GM19023 (cell line): ENCODE results near the gene PDZD2.
"Not testable (repeated sequence)": the region's sequence is repeated elsewhere in the genome, so short reads cannot be mapped to it uniquely, and the experiment has no call there.

Experiments used
- ATAC-seq: cut with Tn5 transposase; IDR thresholded peaks from one replicate; pipeline ENCODE4 v1.9.1; 2021; ENCODE audit warnings: mild to moderate bottlenecking, moderate library complexity; ENCODE audit not compliant: unreplicated experiment

Gene PDZD2

DNA sequence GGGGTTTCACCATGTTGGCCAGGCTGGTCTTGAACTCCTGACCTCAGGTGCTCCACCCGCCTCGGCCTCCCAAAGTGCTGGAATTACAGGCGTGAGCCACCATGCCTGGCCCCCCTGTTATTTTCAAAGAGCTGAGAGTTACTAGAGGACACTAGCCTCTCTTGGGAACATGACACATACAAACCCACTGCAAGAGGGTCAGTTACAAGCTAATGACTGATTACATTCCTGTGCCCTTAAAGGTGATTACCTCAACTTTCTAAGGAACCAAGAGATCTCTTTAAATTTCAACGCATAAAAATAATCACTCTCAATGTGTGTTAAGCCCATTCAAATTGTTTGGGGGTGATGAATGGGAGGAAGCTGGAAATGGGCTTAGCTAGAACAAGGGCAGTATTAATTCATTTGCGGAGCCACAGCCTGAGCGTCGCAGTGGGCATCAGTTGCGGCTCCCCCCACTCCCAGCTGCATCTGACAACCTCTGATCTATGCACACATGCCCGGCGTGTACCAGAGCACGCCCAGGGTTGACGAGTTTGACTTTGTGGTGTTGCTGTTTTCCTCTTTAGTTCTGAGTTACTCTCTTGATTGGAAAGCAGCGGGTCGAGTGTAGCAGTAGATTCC lies 388.3 kb downstream of the PDZD2 start:
- ATAC-seq, result no peak

DNA sequence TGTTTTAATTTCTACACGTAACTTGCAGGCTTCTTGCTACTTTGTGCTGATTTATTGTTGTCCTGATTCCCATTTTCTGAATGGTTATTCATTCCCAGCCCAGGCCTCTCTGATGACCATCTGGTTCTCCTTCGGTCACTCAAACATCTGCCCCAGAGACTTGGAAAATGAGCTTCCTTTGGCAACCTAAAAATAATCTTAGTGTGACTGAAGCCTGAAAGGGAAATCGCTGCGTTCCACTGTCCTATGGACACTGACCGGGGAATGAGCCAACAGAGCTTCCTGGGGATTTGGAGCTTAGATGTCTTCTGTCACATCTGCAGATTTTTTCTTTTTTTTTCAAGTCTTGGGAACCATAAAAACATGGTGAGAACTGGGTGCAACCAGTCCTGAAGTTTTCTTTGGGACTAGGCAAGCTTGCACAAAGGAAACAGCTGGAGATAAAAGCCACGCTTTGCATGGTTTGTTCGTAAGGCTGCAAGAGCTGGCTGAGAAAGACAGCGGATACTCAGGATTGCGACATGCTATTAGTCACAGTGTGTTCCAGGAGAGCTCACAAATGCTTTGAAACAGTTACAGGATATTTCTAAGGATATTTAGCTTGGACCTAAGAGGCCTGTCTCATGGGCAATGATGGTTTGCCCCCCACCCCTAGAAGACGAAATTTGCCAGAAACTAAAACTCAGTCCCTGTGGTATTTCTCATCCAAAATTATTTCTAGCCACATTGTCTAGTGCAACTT lies 389.0 kb downstream of the PDZD2 start:
- ATAC-seq, result no peak

DNA sequence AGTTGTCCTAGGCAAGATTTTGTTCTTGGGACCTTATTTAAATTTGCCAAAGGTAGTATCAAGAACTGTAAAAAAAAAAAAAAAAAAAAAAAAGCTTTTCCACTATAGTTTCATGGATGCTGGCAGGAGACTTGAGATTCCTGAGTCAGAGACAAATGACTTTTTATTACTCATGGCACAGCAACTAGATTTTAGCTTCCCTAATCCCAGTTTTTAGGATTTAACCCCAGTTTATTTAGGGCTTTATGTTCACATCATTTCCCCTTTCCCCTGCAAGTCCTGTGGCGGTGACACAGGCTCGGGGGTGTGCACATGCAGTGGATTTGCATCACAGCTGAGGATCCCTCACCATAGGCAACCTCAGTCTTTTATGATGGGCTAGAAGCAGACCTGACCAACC lies 390.3 kb downstream of the PDZD2 start:
- no peak for ATAC-seq

DNA sequence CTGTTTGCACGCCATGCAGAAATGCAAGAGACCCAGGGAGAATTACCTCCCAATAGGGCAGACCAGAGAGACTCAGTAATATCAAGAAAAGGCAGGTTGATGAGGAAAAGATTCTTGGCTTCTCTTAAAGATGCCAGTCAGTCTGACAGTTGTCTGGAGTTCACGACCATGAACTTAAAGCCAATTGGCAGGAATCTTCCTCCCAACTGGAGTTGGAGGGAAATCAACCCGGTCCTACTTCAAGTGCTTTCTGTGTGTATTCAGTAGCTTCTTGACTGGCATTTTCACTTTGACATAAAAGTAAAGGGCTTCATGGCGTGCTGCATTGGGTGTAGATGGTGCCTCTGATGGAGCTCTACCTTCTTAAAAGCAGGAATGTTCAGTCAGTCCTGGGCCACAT lies 390.9 kb downstream of the PDZD2 start:
- ATAC-seq, result no peak

DNA sequence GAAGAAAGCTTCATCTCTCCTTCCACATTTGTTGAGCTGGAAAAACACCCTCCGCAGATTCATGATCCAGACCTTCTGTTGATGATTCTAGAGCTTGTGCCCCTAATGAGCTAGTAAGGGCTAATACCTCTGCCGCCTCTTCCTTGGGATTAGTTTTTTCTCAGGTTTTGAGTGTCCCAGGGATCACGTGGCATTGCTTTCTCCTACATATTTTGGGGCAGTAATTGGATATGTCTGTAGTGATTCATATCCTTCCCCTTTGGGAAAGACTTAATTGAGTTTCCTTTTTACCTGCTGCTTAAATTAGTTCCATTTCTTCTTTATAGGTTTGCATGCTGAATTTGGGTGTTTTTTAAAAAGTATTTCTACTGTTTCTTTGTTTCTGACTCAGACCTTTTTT lies 391.3 kb downstream of the PDZD2 start:
- ATAC-seq, result no peak

DNA sequence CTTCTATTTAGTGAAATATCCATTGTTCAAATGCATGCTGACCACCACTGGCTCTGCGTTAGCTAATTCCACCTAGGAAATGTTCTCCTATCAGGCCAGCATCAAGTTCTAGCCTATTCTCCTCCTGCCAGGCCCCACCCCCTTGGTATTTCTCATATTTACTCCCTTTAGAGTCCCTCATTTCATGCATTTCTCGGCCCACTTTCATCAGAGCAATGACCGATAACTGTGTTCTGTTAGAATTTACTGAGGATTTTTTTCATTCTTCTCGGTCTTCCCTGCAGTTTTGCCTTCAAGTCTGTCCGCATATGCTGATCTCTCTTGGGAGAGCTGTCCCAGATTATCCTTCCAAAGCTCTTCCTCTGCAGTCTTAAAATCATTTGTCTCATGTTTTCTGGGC lies 391.8 kb downstream of the PDZD2 start:
- no peak for ATAC-seq

DNA sequence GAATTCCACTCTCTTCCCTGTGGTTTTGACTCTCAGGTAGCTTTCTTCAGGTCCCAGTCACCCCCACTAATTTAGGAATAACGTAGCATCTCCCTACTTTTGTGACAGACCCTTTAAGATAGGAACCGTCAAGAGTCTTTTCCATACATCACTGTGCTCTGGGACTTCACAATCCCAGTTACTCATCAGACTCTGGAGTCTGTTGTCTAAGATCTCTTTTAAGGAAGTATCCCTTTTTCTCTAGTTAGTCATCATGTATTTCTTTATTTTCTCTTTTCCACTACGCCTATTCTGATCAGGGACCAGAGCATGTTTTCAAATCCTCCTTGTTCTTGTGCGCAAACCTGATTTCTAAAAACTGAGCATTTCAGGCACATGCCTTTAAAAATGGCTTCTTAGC lies 392.2 kb downstream of the PDZD2 start:
- no peak for ATAC-seq

DNA sequence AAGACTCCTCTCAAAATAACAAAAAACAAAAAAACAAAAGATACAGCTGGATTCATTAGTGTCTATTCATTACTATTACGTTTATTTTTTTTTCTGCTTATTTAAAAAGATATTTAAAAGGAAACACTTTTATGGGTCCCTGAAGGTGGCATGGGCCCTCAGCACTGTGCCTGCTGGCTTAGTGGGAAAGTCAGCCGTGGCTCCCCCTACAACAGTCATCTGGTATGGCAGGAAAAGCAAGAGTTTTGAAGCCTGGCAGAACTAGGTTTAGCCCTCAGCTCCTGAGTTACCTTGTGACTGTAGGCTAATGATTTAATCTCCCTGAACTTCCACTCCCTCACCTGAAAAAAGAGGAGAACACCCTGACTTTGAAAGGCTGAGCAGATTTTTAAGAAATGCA lies 399.6 kb downstream of the PDZD2 start:
- no peak for ATAC-seq

DNA sequence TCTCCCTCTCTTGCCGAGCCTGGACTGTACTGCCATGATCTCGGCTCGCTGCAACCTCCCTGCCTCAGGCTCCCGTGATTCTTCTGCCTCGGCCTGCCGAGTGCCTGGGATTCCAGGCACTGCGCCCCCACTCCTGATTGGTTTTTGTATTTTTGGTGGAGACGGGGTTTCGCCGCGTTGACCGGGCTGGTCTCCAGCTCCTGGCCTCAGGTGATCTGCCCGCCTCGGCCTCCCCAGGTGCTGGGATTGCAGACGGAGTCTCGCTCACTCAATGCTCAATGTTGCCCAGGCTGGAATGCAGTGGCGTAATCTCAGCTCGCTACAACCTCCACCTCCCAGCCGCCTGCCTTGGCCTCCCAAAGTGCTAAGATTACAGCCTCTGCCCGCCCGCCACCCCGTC lies 400.2 kb downstream of the PDZD2 start:
- not testable (repeated sequence) for ATAC-seq

DNA sequence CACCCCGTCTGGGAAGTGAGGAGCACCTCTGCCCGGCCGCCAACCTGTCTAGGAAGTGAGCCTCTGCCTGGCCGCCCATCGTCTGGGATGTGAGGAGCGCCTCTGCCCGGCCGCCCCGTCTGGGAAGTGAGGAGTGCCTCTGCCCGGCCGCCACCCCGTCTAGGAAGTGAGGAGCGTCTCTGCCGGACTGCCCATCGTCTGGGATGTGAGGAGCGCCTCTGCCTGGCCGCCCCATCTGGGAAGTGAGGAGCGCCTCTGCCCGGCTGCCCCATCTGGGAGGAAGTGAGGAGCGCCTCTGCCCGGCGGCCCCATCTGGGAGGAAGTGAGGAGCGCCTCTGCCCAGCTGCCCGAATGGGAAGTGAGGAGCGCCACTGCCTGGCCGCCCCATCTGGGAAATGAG lies 400.7 kb downstream of the PDZD2 start:
- not testable (repeated sequence) for ATAC-seq

DNA sequence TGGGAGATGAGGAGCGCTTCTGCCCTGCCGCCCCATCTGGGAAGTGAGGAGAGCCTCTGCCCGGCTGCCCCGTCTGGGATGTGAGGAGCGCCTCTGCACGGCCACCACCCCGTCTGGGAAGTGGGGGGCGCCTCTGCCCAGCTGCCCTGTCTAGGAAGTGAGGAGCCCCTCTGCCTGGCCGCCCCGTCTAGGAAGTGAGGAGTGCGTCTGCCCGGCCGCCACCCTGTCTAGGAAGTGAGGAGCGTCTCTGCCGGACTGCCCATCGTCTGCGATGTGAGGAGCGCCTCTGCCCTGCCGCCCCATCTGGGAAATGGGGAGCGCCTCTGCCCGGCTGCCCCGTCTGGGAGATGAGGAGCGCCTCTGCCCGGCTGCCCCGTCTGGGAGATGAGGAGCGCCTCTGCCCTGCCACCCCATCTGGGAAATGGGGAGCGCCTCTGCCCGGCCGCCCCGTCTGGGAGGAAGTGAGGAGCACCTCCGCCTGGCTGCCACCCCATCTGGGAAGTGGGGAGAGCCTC lies 401.3 kb downstream of the PDZD2 start:
- not testable (repeated sequence) for ATAC-seq

DNA sequence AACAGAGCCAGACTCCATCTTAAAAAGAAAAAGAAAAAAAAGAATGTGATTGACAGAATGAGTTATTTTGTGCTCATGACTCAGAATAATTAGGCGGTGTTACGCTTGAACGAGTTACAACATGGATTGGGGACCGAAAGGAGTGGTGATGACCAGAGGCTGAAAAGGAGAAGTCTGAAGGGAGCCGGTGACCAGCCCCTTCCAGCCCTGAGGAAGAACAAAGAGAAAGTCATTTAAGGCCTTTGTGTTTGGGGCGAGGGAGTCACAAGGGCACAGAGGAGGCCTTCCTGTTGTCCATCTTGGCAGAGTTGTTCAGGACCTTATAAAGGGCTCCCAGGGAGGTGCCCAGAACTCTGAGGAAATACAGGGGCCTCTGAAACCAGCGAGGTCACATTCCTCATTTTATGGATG lies 403.6 kb downstream of the PDZD2 start:
- no peak for ATAC-seq

DNA sequence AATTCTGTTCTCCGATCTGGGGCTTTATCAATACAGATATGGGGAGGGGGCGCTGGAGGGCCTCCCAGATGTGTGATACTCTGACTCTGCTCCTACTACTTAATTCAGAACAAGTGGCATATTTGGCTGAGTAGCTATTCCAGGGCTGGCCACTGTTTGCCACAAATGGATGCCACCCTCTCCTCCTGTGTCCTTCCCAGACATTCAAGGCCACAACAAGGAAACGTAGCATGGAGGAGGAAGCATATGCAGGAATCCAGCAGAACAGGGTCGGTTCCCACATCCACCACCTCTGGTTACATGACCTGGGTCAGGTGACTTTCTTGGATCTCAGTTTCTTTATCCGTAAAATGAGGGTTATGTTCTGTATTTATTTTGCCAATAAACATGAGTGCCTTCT lies 404.2 kb downstream of the PDZD2 start:
- no peak for ATAC-seq

DNA sequence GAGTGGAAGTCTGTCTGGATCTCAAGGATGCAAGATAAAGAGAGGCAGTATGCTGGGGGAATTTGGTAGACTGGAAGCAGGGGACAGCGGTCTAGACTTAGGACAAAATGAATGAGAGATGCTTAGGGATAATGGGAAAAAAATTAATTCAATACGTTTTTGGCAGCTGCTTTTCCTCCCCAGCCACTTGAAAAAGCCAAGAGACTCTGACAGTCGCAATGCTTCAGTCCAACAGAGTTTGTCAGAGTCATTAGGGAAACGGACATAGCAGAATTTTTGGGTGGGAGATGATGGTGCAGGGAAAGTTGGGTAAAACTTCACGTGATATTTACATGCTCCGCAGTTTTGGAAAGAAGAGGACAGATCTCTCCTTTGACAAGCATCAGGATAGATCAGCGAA lies 405.5 kb downstream of the PDZD2 start:
- no peak for ATAC-seq

DNA sequence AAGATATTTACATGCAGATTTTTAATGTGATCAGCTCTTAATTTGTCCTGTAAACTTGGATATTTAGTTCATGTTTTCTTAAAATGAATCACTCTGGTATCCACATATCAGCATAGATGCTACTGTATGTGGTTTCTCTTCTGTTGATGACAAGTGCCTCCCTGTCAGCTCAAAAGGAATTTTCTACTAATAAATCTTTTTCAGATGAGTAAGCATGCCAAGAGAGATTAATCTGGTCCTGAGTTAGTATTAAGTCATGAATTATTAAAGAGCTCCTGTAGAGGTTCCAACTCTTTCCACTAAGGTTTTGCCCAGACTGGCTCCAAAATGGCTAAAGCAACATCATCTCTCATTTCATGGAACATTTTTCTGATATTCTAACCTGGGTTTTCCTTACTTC lies 406.0 kb downstream of the PDZD2 start:
- ATAC-seq, result no peak

DNA sequence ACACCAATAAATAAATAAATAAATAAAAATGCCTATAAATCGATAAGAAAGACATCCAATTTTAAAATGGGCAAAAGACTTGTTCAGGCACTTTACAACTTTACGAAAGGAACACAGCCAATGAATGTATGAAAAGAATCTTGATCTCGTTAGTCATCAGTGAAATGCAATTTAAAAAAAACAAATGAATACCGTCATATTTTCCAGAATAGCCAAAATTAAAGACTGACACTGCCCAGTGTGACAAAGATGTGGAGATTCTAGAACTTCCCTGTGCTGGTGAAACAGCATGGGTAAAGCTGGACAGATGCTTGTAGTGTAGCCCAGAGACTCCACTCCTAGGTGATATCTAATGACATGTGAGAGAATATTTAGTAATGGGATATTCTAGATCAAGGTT lies 408.1 kb downstream of the PDZD2 start:
- no peak for ATAC-seq

DNA sequence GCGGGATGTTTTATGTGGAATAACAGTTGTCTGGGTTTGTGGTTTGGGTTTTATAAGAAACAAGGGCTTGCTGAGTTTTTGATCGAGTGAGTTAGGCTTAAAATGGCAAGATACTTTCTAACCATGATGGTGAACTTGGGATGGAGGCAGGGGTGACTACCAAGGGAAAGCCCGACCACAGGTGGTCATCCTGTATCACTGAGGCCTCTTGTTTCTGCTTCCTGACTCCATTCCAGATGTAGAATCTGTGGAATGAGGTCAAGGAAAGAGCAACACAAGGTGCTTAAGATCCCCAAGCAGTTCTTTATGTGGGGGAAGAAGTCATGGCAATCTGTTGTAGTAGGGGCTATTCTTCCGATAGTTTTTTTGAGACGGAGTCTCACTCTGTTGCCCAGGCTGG lies 412.9 kb downstream of the PDZD2 start:
- no peak for ATAC-seq

DNA sequence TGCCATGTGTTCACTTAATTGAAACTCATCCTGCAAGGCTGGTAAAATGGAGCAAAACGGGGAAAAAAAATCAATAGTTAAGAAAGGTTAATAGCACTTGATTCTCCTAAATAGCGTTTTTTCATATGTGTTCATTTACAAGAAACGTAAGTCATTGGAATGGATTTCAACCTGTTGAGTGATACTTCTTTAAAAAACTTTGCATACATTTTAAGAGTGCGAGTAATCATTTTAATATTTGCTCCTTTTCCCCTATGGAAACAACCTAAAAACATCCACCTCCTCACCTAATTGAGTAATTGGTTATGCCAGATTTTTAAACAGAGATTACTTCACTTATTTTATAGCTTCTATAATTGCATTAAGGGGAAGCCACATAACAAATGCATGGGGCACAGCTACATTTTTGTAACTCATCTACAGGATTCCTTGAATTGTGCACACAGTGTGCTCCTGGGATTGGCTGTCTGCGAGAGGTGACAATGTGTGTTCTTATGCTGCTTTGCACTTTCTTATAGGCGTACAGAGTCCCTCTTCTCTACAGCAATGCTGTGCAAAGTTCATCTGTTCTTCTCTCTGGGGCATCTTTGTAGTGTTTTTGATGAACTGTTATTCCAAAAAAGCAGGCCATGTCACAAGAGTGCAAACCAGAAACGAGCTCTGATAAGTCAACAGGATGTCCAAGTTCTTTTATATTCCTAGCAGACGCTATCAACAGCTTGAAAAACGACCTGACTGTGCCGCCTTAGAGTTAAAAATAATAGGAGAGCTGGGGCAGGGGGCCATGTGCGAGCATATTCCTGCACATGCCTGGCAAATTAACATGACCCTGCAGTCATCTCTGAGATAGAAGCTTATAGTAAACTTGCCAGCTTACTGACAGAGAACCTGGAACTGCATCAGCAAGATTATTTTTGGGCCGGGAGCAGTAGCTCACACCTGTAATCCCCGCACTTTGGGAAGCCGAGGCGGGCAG lies 417.2 kb downstream of the PDZD2 start:
- no peak for ATAC-seq

DNA sequence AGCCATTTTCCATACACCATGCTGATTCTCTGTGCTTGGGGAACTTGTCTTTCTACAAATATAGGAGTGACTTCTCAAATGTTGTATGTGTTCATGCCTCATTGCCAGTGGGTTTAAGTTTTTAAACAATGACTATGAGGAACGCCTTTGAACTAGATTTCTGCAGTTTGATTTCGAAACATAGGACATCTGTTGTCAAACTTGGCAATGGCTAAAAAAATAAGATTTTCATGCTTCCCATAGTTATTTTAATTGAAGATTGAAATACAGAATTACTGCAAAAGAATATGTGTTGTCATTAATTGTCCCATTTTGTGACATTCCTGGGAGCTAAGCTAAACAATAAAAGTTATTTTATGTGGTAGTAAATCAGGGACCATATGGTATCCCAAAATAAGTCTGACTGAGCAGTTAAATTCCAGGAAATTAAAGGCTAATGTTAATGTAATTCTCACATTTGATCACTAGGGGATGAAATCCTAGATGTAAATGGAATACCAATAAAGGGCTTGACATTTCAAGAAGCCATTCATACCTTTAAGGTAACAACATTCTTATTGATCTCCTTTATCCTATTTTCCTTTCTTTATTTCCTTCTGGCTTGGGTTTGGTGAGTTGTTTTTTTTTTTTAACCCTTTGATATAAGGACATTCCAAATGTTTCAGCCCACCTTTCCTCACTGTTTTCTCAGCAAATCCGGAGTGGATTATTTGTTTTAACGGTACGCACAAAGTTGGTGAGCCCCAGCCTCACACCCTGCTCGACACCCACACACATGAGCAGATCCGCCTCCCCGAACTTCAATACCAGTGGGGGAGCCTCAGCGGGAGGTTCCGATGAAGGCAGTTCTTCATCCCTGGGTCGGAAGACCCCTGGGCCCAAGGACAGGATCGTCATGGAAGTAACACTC lies 418.5 kb downstream of the PDZD2 start:
- ATAC-seq, result no peak

DNA sequence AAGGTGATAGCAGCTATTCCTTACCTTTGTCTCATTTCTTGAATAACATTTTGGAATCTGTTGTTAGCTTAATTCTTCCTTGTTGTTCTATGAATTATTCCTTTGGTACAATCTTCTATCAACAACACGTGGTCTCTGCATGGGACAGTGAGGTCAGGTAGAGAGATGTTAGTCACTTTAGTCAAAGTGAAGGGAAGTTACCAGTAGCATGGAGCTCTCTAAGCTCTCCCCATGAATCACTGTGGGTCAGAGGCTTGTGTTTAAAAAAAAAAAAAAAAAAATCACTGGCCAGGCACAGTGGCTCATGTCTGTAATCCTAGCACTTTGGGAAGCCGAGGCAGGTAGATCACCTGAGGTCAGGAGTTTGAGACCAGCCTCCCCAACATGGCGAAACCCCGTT lies 419.2 kb downstream of the PDZD2 start:
- ATAC-seq, result no peak
